ENCODE measurements around the gene ACSL5.

DNA sequence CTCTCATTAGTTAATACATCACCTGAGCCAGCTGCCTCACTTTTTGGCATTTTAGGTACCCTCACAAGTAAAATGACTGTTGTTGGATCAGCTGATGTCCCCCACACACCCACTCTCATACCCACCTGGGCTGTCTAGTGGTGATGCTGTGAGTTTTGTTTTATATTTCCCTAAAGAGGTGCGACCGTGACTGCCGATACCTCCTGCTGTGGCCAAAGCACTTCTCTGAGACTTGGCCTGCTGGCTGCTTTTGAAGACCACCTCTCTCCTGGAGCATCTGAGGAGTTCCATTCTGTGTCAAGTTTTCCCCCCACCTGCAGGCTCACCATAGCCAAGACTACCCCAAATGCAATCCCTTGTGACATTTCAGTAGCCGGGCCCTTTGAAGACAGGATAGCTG is 6.4 kb upstream of the ACSL5 start:
- no peak for TF ChIP-seq POLR2A (IDR thresholded peaks at IDR 0.05)
- TF ChIP-seq, protein P1, sequence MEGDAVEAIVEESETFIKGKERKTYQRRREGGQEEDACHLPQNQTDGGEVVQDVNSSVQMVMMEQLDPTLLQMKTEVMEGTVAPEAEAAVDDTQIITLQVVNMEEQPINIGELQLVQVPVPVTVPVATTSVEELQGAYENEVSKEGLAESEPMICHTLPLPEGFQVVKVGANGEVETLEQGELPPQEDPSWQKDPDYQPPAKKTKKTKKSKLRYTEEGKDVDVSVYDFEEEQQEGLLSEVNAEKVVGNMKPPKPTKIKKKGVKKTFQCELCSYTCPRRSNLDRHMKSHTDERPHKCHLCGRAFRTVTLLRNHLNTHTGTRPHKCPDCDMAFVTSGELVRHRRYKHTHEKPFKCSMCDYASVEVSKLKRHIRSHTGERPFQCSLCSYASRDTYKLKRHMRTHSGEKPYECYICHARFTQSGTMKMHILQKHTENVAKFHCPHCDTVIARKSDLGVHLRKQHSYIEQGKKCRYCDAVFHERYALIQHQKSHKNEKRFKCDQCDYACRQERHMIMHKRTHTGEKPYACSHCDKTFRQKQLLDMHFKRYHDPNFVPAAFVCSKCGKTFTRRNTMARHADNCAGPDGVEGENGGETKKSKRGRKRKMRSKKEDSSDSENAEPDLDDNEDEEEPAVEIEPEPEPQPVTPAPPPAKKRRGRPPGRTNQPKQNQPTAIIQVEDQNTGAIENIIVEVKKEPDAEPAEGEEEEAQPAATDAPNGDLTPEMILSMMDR (IDR thresholded peaks at IDR 0.05) = no peak

All from lower leg skin (tissue), 3 donors.